ENCODE measurements around the gene CRB2. TPM values are rescaled to one million over a fixed set of nuclear protein-coding genes. Genes with fewer than 3 reads are reported as not detected.

Gene CRB2
- total and polyA plus RNA-seq, 2 of the 4 experiments (the other 2 are of a cell fraction), result not detected

DNA sequence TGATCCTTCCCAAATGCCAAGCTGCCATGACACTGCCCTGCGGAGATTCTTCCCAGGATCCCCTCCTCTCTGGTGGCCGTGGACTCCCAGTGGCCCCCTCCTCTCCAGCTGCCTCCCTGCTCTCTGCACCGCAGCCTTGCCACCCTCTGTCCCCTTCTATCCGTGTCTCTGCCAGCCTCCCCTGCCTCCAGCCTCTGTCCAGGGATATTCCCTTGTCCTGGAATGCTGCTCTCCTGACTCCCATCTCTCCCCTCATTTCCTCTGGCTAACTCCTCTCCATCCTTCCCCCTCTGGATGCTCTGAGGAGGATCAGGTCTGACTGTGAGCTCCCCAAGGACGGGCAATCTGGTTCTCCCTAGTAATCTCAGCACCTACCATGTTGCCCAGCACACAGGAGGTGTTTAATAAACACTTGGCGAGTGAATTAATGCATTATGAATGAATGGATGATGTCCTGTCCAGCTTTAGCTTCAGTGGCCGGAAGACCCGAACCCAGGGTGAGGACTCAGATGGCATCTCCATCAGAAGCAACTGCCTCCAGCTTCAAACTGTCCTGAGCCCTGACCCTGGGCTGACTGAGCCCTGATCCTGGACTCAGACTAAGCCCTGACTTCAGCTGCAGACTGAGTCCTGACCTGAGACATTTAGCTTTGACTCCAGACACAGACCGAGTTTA, 7.5 kb upstream of the CRB2 start:
- Histone ChIP-seq H4K5ac (ENCODE audit: low read depth, low read length) (no peak overlapping the region), H3K27ac (ENCODE audit: insufficient read depth, low read length) (no peak overlapping the region), H3K18ac (ENCODE audit: low read depth, low read length) (no peak overlapping the region), H3K23ac (ENCODE audit: low read depth, low read length) (no peak overlapping the region; the same call in 1 of the 2 replicates), H2BK120ac (ENCODE audit: low read depth, low read length) (no peak overlapping the region), H3K4me3 (ENCODE audit: insufficient read depth, low read depth, low read length) (no peak overlapping the region), H2BK5ac (ENCODE audit: low read depth, low read length, poor library complexity, severe bottlenecking) (no peak overlapping the region), H4K20me1 (ENCODE audit: insufficient read depth, low read length) (peaks cover 3% of the 10 kb centered on the region; the same call in 1 of the 2 replicates), H4K91ac (ENCODE audit: insufficient read depth, low read depth, low read length) (no peak overlapping the region), H3K56ac (ENCODE audit: extremely low read depth, insufficient read depth, low read length) (no peak overlapping the region), H3K27me3 (ENCODE audit: control insufficient read depth, insufficient read depth, low read length) (peaks cover 34% of the 10 kb centered on the region), H3K9me1 (ENCODE audit: insufficient read depth, low read length) (peaks cover 4% of the 10 kb centered on the region), H2BK15ac (ENCODE audit: low read depth, low read length) (no peak overlapping the region), H3K36me3 (ENCODE audit: control insufficient read depth, insufficient read depth, low read length) (no peaks in the 10 kb centered on the region), H2AFZ (replicated peaks; ENCODE audit: low read length, poor library complexity) (peak overlapping the region; percentile 66), H3K9me3 (ENCODE audit: control insufficient read depth, insufficient read depth, low read length) (no peaks in the 10 kb centered on the region), H3K14ac (replicated peaks; ENCODE audit: low read depth, low read length) (no peak overlapping the region), H3K79me1 (ENCODE audit: low read depth in 1 of 2, low read length in 2 of 2) (no peaks in the 10 kb centered on the region), H4K8ac (ENCODE audit: low read depth in 2 of 2, low read length in 2 of 2) (no peak overlapping the region), H3K4ac (ENCODE audit: low read depth, low read length) (no peak overlapping the region), H3K4me2 (ENCODE audit: low read depth, low read length) (no peak overlapping the region), H2AK9ac (replicated peaks; ENCODE audit: low read depth, low read length, poor library complexity) (no peak overlapping the region), H3K9ac (ENCODE audit: low read depth, low read length) (no peak overlapping the region), H2AK5ac (ENCODE audit: low read depth, low read length) (no peak overlapping the region), H3K4me1 (ENCODE audit: control insufficient read depth, insufficient read depth, low read length) (no peaks in the 10 kb centered on the region), H2BK20ac (ENCODE audit: low read depth, low read length) (no peak overlapping the region)
- DNase-seq (no peak), ATAC-seq (ENCODE audit: low read depth) (no peak)
- ChIA-PET CTCF (interaction anchor here (1.0 to 1.2 kb wide), 2 partner anchors 247 to 264 kb away, joined by 3 read pairs; no protein-coding TSS in a partner anchor), POLR2A (ENCODE audit: unreplicated experiment) (no interaction called here)
- in situ Hi-C loops (cut with MboI; ENCODE audit: low sequenced_read_pairs), result loop anchor here (25.0 kb wide), 1 partner anchor 511 kb away; the partner anchor contains the start of gene PDCL
- no TSS peak for BruUV-seq (replicated peaks)
- dilution Hi-C loops (cut with HindIII; ENCODE audit: low sequenced_read_pairs, unreplicated experiment), result no loop called here
- TF ChIP-seq BHLHE40 (IDR thresholded peaks at IDR 0.05; ENCODE audit: low read depth, low read length) (no peak), MXI1 (IDR thresholded peaks at IDR 0.05; ENCODE audit: borderline replicate concordance, low read depth, low read length) (no peak), MAFK (IDR thresholded peaks at IDR 0.05; ENCODE audit: low read depth, low read length) (no peak), RCOR1 (IDR thresholded peaks at IDR 0.05; ENCODE audit: insufficient replicate concordance, low read length) (no peak), RAD21 (IDR thresholded peaks at IDR 0.05; ENCODE audit: low read length) (no peak), SMC3 (IDR thresholded peaks at IDR 0.05; ENCODE audit: low read depth, low read length) (no peak), POLR2A (IDR thresholded peaks at IDR 0.05; ENCODE audit: low read depth, low read length) (no peak), NFE2L2 (IDR thresholded peaks at IDR 0.05; ENCODE audit: low read depth, low read length) (no peak), RFX5 (IDR thresholded peaks at IDR 0.05; ENCODE audit: low read depth, low read length) (no peak), MAZ (IDR thresholded peaks at IDR 0.05; ENCODE audit: borderline replicate concordance, low read depth, low read length) (no peak), CHD1 (IDR thresholded peaks at IDR 0.05; ENCODE audit: low read depth, low read length) (no peak), CEBPB (IDR thresholded peaks at IDR 0.05; ENCODE audit: low read depth, low read length) (no peak), FOS (IDR thresholded peaks at IDR 0.05; ENCODE audit: low read depth, low read length) (no peak)
- TF ChIP-seq, protein P1, sequence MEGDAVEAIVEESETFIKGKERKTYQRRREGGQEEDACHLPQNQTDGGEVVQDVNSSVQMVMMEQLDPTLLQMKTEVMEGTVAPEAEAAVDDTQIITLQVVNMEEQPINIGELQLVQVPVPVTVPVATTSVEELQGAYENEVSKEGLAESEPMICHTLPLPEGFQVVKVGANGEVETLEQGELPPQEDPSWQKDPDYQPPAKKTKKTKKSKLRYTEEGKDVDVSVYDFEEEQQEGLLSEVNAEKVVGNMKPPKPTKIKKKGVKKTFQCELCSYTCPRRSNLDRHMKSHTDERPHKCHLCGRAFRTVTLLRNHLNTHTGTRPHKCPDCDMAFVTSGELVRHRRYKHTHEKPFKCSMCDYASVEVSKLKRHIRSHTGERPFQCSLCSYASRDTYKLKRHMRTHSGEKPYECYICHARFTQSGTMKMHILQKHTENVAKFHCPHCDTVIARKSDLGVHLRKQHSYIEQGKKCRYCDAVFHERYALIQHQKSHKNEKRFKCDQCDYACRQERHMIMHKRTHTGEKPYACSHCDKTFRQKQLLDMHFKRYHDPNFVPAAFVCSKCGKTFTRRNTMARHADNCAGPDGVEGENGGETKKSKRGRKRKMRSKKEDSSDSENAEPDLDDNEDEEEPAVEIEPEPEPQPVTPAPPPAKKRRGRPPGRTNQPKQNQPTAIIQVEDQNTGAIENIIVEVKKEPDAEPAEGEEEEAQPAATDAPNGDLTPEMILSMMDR (conservative IDR thresholded peaks at IDR 0.05; ENCODE audit: low read depth, low read length), result no peak
- TF ChIP-seq, protein P2, sequence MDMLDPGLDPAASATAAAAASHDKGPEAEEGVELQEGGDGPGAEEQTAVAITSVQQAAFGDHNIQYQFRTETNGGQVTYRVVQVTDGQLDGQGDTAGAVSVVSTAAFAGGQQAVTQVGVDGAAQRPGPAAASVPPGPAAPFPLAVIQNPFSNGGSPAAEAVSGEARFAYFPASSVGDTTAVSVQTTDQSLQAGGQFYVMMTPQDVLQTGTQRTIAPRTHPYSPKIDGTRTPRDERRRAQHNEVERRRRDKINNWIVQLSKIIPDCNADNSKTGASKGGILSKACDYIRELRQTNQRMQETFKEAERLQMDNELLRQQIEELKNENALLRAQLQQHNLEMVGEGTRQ (IDR thresholded peaks at IDR 0.05; ENCODE audit: low read depth, low read length), result no peak
- TF ChIP-seq, protein P3, sequence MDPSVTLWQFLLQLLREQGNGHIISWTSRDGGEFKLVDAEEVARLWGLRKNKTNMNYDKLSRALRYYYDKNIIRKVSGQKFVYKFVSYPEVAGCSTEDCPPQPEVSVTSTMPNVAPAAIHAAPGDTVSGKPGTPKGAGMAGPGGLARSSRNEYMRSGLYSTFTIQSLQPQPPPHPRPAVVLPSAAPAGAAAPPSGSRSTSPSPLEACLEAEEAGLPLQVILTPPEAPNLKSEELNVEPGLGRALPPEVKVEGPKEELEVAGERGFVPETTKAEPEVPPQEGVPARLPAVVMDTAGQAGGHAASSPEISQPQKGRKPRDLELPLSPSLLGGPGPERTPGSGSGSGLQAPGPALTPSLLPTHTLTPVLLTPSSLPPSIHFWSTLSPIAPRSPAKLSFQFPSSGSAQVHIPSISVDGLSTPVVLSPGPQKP (IDR thresholded peaks at IDR 0.05; ENCODE audit: borderline replicate concordance, low read depth, low read length), result no peak
- intact Hi-C loops (cut with micrococcal nuclease), result no loop called here
- 36% methylated on average over 4 of the region's 9 CpGs; no CpG with 5 or more reads in 1 of the 2 experiments for WGBS, 2 experiments (ENCODE audit: extremely low coverage in 2 of 2, insufficient read length in 1 of 2)

Data from IMR-90 (cell line).